Chondrocyte (in vitro differentiated cells): ENCODE measurements around the gene CMPK2. TPM values are rescaled to one million over a fixed set of nuclear protein-coding genes. Genes with fewer than 3 reads are reported as not detected.

Source experiments
- DNase-seq: peaks from one replicate; pipeline ENCODE4 v3.0.0; 2021; ENCODE audit warnings: mixed read lengths, low spot score
- H3K27ac Mint-ChIP-seq: one replicate; pipeline ENCODE4 v1.8.0; 2021; ENCODE audit warnings: mild to moderate bottlenecking, moderate library complexity, mixed read lengths; ENCODE audit not compliant: unreplicated experiment
- H3K27me3 Mint-ChIP-seq: 2 replicates; pipeline ENCODE4 v1.8.0; 2021; ENCODE audit warnings: low read depth, mixed read lengths
- H3K36me3 Mint-ChIP-seq: 2 replicates; pipeline ENCODE4 v1.8.0; 2021; ENCODE audit warnings: low read depth, mixed read lengths
- H3K4me1 Mint-ChIP-seq: 2 replicates; pipeline ENCODE4 v1.8.0; 2021; ENCODE audit warnings: low read depth, mild to moderate bottlenecking, mixed read lengths
- H3K4me3 Mint-ChIP-seq: one replicate; pipeline ENCODE4 v1.8.0; 2021; ENCODE audit warnings: mild to moderate bottlenecking, moderate library complexity, mixed read lengths; ENCODE audit not compliant: unreplicated experiment
- H3K9me3 Mint-ChIP-seq: 2 replicates; pipeline ENCODE4 v1.8.0; 2021; ENCODE audit warnings: low read depth, mixed read lengths
- long read RNA-seq: library from polyadenylated mRNA; stranded (forward); transcript quantifications from one replicate; pipeline ENCODE4 v2.0.0, GENCODE V29; 2021
- total RNA-seq: library from RNA; stranded (reverse); gene quantifications from 3 replicates; pipeline ENCODE4 v1.2.1, GENCODE V29; 2021
- TF ChIP-seq, protein P1 (sequence below): fragments of 200-600 bp; sonication (generic); IDR thresholded peaks from 2 replicates; pipeline ENCODE4 v1.5.0; 2021; ENCODE audit warnings: antibody characterized with exemption, mild to moderate bottlenecking, moderate library complexity

Gene CMPK2, protein sequence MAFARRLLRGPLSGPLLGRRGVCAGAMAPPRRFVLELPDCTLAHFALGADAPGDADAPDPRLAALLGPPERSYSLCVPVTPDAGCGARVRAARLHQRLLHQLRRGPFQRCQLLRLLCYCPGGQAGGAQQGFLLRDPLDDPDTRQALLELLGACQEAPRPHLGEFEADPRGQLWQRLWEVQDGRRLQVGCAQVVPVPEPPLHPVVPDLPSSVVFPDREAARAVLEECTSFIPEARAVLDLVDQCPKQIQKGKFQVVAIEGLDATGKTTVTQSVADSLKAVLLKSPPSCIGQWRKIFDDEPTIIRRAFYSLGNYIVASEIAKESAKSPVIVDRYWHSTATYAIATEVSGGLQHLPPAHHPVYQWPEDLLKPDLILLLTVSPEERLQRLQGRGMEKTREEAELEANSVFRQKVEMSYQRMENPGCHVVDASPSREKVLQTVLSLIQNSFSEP
- total RNA-seq, result 0.90 to 1.3 TPM (median 0.95 TPM) in 3 replicates
- long read RNA-seq, result 0 reads

DNA sequence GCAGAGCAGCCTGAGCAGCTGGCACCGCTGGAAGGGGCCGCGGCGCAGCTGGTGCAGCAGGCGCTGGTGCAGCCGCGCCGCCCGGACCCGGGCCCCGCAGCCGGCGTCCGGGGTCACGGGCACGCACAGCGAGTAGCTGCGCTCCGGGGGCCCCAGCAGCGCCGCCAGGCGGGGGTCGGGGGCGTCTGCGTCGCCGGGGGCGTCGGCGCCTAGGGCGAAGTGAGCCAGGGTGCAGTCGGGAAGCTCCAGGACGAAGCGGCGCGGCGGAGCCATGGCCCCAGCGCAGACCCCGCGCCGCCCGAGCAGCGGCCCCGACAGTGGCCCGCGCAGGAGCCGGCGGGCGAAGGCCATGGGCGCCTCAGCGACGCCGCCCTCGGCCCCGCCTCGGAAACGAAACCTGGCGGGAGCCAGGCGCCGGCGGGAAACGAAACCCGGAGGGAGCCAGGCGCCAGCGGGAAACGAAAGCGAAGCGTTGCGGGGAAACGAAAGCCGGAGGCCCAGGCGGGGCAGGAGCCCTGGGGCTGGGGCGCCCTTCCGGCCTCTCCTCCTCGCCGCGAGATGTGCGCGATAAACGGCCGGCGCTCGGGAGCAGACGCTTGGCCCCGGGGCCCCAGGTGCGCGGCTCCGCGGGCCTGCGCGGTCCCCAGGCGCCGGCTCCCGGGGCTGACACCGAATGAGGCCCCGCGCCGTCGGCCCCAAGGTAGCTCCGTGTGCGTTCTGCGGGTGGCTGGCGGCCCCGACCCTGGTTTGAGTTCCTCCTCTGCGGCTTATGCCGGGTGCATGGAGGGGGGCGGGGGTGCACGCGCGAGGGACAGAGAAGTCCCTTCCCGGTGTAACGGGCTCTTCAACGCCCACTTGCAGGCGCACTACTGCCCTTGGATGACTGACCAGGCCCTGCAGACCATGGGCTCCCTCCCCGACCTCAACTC lies at the start of gene CMPK2:
Gene CMPK2, minus strand, starts transcription at position 562 of the 929 bp plus-strand sequence. Its CDS starts 211 bp downstream, at position 351.
- Mint-ChIP-seq H3K9me3 (no peaks in the 10 kb centered on the region), H3K4me1 (peaks cover 7% of the 10 kb centered on the region), H3K27me3 (no peaks in the 10 kb centered on the region), H3K27ac (no peak within 1 kb of the TSS), H3K4me3 (peak within 1 kb of the TSS; percentile 79), H3K36me3 (peaks cover 4% of the 10 kb centered on the region)
- TF ChIP-seq, protein P1, sequence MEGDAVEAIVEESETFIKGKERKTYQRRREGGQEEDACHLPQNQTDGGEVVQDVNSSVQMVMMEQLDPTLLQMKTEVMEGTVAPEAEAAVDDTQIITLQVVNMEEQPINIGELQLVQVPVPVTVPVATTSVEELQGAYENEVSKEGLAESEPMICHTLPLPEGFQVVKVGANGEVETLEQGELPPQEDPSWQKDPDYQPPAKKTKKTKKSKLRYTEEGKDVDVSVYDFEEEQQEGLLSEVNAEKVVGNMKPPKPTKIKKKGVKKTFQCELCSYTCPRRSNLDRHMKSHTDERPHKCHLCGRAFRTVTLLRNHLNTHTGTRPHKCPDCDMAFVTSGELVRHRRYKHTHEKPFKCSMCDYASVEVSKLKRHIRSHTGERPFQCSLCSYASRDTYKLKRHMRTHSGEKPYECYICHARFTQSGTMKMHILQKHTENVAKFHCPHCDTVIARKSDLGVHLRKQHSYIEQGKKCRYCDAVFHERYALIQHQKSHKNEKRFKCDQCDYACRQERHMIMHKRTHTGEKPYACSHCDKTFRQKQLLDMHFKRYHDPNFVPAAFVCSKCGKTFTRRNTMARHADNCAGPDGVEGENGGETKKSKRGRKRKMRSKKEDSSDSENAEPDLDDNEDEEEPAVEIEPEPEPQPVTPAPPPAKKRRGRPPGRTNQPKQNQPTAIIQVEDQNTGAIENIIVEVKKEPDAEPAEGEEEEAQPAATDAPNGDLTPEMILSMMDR, result peak; percentile 49
- DNase-seq, result no peak

DNA sequence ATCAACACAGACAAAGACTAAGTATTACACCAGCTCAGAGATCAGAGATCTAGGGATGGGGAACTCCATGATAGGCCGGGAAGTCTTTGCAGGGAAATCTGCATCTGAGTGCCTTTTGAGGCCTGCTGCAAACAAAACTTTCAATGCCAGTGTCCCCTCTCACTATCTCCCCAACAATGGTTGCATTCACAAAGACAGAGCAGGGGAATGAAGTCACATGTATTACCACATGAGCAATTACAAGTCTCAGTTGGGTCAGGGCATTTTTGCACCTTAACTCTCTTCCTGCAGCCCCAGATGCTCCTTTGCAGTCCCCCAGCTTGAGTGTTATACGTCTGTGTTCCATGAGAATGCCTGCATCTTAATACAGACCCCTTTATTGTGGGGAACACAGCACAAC lies 49.7 kb upstream of the CMPK2 start:
- Mint-ChIP-seq H3K27ac (no peak overlapping the region), H3K9me3 (no peaks in the 10 kb centered on the region), H3K27me3 (no peaks in the 10 kb centered on the region), H3K4me1 (peaks cover 18% of the 10 kb centered on the region), H3K4me3 (no peak overlapping the region), H3K36me3 (no peaks in the 10 kb centered on the region)
- TF ChIP-seq, protein P1, result no peak
- no peak for DNase-seq

DNA sequence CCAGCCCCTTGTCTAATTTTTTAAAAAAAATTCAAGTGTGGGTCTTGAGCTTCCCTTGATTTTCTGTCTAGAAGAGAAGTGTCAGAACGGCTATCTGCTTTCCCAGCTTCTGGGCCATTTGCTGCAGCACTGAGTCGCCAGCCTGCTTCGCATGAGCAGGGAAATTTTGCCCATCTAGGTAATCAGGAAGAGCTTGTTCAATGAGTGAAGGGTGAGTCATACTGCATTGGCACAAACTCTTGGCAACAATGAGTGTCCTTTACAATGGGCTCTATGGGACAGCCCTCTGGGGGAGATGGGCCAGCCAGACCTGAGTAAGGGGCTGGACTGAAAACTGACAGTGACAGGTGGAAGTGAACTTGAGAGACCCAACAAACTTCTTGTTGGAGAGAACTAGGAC lies 49.1 kb upstream of the CMPK2 start:
- no peak overlapping the region for H3K27ac Mint-ChIP-seq
- no peaks in the 10 kb centered on the region for H3K27me3 Mint-ChIP-seq
- H3K4me1 Mint-ChIP-seq, result peaks cover 12% of the 10 kb centered on the region
- H3K9me3 Mint-ChIP-seq, result no peaks in the 10 kb centered on the region
- no peaks in the 10 kb centered on the region for H3K36me3 Mint-ChIP-seq
- no peak for DNase-seq
- TF ChIP-seq, protein P1, result no peak
- no peak overlapping the region for H3K4me3 Mint-ChIP-seq

DNA sequence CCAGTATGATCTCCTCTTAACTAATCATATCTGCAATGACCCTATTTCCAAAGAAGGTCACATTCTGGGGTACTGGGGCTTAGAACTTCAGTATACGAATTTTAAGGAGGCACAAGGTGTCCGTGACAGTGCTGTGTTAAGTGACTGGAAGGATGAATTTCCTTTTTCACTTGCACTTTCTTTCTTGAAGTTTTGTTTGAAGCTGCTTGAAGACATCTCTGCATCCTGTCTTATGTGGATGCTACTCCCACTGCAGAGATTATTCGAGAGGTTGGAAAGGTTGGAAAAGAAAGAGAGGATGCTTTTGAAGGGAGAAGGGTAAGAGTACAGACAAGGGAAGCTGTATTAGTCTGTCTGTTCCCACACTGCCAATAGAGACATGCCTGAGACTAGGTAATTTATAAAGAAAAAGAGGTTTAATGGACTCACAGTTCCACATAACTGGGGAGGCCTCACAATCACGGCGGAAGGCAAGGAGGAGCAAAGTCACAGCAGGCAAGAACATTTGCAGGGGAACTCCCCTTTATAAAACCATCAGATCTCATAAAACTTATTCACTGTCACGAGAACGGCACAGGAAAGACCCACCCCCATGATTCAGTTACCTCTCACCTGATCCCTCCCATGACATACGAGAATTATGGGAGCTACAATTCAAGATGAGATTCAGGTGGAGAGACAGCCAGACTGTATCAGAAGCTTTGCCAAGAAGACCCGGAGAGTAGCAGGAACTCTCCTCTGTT lies 47.9 kb upstream of the CMPK2 start:
- Mint-ChIP-seq H3K4me3 (no peak overlapping the region), H3K4me1 (no peaks in the 10 kb centered on the region), H3K27me3 (no peaks in the 10 kb centered on the region), H3K36me3 (no peaks in the 10 kb centered on the region), H3K9me3 (no peaks in the 10 kb centered on the region), H3K27ac (no peak overlapping the region)
- TF ChIP-seq, protein P1, result no peak
- no peak for DNase-seq
